Measurements from ENCODE around the gene PDCD1LG2.

GRCh38 chr9:5559659-5560058 is 49.3 kb downstream of the PDCD1LG2 start:
- TF ChIP-seq EZH2 (IDR thresholded peaks at IDR 0.05; ENCODE audit: borderline replicate concordance, low read length) = no peak
- TF ChIP-seq, protein P1, sequence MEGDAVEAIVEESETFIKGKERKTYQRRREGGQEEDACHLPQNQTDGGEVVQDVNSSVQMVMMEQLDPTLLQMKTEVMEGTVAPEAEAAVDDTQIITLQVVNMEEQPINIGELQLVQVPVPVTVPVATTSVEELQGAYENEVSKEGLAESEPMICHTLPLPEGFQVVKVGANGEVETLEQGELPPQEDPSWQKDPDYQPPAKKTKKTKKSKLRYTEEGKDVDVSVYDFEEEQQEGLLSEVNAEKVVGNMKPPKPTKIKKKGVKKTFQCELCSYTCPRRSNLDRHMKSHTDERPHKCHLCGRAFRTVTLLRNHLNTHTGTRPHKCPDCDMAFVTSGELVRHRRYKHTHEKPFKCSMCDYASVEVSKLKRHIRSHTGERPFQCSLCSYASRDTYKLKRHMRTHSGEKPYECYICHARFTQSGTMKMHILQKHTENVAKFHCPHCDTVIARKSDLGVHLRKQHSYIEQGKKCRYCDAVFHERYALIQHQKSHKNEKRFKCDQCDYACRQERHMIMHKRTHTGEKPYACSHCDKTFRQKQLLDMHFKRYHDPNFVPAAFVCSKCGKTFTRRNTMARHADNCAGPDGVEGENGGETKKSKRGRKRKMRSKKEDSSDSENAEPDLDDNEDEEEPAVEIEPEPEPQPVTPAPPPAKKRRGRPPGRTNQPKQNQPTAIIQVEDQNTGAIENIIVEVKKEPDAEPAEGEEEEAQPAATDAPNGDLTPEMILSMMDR (conservative IDR thresholded peaks at IDR 0.05 in 1 of 2, IDR thresholded peaks at IDR 0.05 in 1 of 2; ENCODE audit: extremely low read depth in 1 of 2, insufficient read depth in 1 of 2, low read depth in 1 of 2, low read length in 2 of 2) = no peak
